Measurements from ENCODE around the gene ALG14. TPM values are rescaled to one million over a fixed set of nuclear protein-coding genes. Genes with fewer than 3 reads are reported as not detected.

Gene ALG14
- total RNA-seq, 4 donors from 2014 or later, result 1.9 to 3.3 (median 2.6) TPM; not detected in 1

DNA sequence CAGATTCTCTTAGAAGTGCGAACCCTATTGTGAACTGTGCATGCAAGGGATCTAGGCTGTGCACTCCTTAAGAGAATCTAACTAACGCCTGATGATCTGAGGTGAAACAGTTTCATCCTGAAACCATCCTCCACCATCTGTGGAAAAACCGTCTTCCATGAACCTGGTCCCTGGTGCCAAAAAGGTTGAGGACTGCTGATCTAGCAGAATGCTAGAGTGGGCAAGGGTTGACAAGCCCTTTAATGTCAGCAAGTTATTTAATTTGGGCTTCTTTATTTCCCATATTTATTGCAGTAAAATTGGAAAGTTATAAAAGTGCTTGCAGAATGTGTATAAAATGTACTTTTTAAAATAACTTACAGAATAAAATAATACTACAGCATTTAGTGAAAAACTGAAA lies 26.4 kb downstream of the ALG14 start:
- H3K4me1 ChIP-seq, result no peaks in the 10 kb centered on the region
- no peaks in the 10 kb centered on the region for H3K36me3 ChIP-seq
- no peak overlapping the region for H3K27ac ChIP-seq
- no peaks in the 10 kb centered on the region for H3K9me3 ChIP-seq
- no peak for TF ChIP-seq POLR2A (IDR thresholded peaks at IDR 0.05)
- TF ChIP-seq, protein P1, sequence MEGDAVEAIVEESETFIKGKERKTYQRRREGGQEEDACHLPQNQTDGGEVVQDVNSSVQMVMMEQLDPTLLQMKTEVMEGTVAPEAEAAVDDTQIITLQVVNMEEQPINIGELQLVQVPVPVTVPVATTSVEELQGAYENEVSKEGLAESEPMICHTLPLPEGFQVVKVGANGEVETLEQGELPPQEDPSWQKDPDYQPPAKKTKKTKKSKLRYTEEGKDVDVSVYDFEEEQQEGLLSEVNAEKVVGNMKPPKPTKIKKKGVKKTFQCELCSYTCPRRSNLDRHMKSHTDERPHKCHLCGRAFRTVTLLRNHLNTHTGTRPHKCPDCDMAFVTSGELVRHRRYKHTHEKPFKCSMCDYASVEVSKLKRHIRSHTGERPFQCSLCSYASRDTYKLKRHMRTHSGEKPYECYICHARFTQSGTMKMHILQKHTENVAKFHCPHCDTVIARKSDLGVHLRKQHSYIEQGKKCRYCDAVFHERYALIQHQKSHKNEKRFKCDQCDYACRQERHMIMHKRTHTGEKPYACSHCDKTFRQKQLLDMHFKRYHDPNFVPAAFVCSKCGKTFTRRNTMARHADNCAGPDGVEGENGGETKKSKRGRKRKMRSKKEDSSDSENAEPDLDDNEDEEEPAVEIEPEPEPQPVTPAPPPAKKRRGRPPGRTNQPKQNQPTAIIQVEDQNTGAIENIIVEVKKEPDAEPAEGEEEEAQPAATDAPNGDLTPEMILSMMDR (IDR thresholded peaks at IDR 0.05), result no peak
- no peak for DNase-seq
- no peak overlapping the region for H3K4me3 ChIP-seq
- H3K27me3 ChIP-seq, result no peaks in the 10 kb centered on the region

DNA sequence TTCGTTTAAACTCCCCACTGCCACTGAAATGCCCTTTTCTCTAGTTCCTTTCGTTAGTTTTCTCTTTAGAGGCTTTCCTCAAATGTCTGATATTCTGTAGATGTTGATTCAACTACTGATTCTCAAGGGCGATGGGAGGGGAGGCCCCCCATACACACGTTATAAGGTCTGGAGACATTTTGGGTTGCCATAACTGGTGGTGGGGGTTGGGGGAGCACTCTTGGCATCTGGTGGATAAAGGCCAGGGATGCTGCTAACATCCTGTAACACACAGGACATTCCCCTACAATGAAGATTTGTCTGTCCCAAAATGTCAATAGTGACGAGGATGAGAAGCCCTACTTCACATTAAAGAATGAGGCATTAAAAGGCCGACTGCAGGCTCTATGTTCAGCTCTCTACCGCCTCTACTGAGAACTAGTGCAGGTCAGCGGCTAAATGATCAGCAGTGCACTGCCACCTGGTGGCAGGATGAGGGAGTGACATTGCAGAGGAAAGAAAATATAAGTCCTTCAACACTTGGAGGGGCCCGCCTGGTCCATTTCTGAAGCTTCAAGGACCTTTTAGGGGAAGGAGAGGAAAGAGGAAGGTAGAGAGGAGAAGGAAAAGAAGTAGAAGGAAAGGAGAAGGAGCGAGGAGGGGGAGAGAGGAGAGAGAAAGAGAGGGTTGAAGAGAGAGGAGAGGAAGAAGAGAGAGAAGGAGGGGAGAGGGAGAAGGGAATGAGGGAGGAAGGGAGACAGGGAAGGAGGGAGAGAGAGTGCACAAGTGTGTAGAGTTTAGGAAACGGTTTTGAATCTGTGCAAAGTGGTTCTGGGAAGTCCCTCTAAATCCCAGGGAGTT lies 29.4 kb downstream of the ALG14 start:
- H3K27me3 ChIP-seq, result no peaks in the 10 kb centered on the region
- peak overlapping the region in 1 of 4 donors; percentile 56 for H3K27ac ChIP-seq
- H3K36me3 ChIP-seq, result no peaks in the 10 kb centered on the region
- peak; percentile 77 to 94 (median 81) for DNase-seq
- H3K9me3 ChIP-seq, result no peaks in the 10 kb centered on the region
- no peaks in the 10 kb centered on the region for H3K4me1 ChIP-seq
- no peak overlapping the region for H3K4me3 ChIP-seq
- TF ChIP-seq POLR2A (IDR thresholded peaks at IDR 0.05), result no peak
- TF ChIP-seq, protein P1 (IDR thresholded peaks at IDR 0.05), result peak; percentile 94 to 100 (median 98)

DNA sequence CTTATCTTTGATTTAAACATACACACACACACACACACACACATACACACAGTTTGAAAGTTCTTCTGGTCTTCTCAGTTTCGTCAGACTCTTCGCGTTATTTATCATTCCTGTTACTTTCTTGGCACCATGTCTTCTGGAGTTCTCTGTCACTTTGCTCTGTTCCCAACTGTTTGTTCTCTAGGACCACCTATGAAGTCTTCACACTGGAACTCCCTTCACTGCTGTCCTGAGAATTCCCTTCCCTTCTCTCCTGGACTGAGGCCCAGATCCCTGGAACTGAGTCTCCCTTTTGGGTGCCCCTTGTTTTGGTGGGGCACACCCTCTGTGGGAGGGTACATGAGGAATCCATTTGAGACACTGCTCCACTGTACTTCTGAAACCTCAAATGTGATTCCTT lies 30.5 kb downstream of the ALG14 start:
- H3K27ac ChIP-seq, result peak overlapping the region in 2 of 4 donors; percentile 44 to 56
- TF ChIP-seq, protein P1 (IDR thresholded peaks at IDR 0.05), result no peak
- TF ChIP-seq POLR2A (IDR thresholded peaks at IDR 0.05), result no peak

DNA sequence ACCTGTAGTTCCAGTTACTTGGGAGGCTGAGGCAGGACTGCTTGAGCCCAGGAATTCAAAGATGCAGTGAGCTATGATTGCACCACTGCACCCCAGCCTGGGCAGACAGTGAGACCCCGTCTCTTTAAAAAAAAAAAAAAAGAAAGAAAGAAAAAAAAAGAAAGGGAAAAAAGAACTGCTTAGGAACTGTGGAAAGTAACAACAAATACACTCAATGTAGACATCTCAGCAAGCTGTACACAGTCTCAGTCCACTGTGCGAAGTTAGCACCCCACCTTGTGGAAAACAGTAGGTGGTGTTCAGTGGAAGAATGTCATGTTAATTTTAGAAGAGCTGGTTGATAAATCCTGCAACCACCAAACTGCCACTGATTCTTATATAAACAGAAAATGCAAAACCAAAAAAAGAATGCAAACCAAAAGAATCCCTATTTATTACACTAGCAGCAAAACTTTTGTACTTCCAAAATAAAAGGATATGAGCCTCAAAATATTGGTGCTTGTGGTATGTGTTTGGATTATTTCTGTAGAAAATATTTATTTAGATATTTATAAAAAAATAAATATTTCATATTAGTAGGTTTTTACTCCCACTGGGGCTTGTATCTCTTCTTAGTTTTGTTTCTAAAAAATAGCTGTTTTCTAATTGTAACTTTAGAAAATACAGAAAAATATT lies 31.1 kb downstream of the ALG14 start:
- no peaks in the 10 kb centered on the region for H3K36me3 ChIP-seq
- H3K27ac ChIP-seq, result no peak overlapping the region
- no peak overlapping the region for H3K4me3 ChIP-seq
- no peaks in the 10 kb centered on the region for H3K4me1 ChIP-seq
- DNase-seq, result peak in 1 of 3 donors; percentile 67
- TF ChIP-seq, protein P1 (IDR thresholded peaks at IDR 0.05), result peak in 5 of 6 experiments; percentile 52 to 94 (median 93)
- TF ChIP-seq POLR2A (IDR thresholded peaks at IDR 0.05), result no peak
- H3K27me3 ChIP-seq, result no peaks in the 10 kb centered on the region
- H3K9me3 ChIP-seq, result no peaks in the 10 kb centered on the region

More for the DNA sequence above, 30.5 kb downstream of the ALG14 start:
- no peak for DNase-seq
- Histone ChIP-seq H3K9me3 (no peaks in the 10 kb centered on the region), H3K4me1 (no peaks in the 10 kb centered on the region), H3K36me3 (no peaks in the 10 kb centered on the region), H3K4me3 (no peak overlapping the region), H3K27me3 (no peaks in the 10 kb centered on the region)

DNA sequence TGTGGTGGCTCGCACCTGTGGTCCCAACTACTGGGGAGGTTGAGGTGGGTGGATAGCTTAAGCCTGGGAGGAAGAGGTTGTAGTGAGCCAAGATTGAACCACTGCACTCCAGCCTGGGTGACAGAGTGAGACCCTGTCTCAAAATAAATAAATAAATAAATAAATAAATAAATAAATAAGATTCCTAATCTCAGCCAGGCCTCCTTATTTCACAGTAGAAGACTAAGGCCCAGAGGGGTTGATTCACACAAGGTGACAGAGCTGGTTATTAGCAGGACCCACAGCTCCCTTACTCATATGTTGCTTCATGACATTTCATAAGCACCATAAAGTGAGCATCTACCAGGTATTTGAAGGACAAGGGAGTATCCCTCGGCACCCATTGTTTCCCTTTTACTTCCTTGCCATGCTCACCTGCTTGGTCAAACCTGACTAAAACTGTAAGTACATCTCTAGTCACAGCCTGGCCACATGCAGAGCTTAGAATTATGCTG lies 32.7 kb downstream of the ALG14 start:
- Histone ChIP-seq H3K4me3 (no peak overlapping the region), H3K27ac (no peak overlapping the region), H3K9me3 (no peaks in the 10 kb centered on the region), H3K36me3 (no peaks in the 10 kb centered on the region), H3K27me3 (no peaks in the 10 kb centered on the region), H3K4me1 (no peaks in the 10 kb centered on the region)
- no peak for TF ChIP-seq POLR2A (IDR thresholded peaks at IDR 0.05)
- TF ChIP-seq, protein P1 (IDR thresholded peaks at IDR 0.05), result no peak
- DNase-seq, result no peak

Measured in Peyer's patch (tissue), 4 donors.